ENCODE measurements around the gene DGCR2. TPM values are rescaled to one million over a fixed set of nuclear protein-coding genes. Genes with fewer than 3 reads are reported as not detected.

Gene DGCR2
- polyA plus RNA-seq, 1 donor from 2014 or later: 67.1 TPM

DNA sequence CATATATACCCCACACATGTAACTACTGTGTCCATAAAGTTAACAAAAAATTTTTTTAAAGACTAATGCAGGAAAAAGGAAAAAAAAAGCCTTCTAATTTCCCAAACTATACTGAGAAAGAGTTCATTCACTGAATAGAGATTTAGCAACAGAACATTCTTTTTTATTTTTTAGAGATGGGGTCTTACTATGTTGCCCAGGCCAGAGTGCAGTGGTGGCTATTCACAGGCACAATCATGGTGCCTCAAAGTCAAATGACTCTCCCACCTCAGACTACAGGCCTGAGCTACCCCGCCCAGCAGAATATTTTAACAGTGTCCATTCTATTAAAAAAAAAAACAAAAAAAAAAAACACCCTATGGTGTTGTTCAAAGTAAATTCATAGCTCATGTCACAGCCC, 25.7 kb downstream of the DGCR2 start:
- TF ChIP-seq RAD21 (conservative IDR thresholded peaks at IDR 0.05) (no peak), SMC3 (conservative IDR thresholded peaks at IDR 0.05; ENCODE audit: poor library complexity) (no peak), EZH2 (IDR thresholded peaks at IDR 0.05; ENCODE audit: borderline replicate concordance, insufficient read depth, low read length, poor library complexity, severe bottlenecking) (no peak), POLR2AphosphoS5 (IDR thresholded peaks at IDR 0.05) (no peak), MXI1 (conservative IDR thresholded peaks at IDR 0.05; ENCODE audit: poor library complexity, severe bottlenecking) (no peak), EP300 (conservative IDR thresholded peaks at IDR 0.05; ENCODE audit: poor library complexity, severe bottlenecking) (no peak), TAF1 (IDR thresholded peaks at IDR 0.05; ENCODE audit: low read depth) (no peak)
- TF ChIP-seq, protein P1, sequence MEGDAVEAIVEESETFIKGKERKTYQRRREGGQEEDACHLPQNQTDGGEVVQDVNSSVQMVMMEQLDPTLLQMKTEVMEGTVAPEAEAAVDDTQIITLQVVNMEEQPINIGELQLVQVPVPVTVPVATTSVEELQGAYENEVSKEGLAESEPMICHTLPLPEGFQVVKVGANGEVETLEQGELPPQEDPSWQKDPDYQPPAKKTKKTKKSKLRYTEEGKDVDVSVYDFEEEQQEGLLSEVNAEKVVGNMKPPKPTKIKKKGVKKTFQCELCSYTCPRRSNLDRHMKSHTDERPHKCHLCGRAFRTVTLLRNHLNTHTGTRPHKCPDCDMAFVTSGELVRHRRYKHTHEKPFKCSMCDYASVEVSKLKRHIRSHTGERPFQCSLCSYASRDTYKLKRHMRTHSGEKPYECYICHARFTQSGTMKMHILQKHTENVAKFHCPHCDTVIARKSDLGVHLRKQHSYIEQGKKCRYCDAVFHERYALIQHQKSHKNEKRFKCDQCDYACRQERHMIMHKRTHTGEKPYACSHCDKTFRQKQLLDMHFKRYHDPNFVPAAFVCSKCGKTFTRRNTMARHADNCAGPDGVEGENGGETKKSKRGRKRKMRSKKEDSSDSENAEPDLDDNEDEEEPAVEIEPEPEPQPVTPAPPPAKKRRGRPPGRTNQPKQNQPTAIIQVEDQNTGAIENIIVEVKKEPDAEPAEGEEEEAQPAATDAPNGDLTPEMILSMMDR (IDR thresholded peaks at IDR 0.05; ENCODE audit: poor library complexity, severe bottlenecking): no peak
- TF ChIP-seq, protein P2, sequence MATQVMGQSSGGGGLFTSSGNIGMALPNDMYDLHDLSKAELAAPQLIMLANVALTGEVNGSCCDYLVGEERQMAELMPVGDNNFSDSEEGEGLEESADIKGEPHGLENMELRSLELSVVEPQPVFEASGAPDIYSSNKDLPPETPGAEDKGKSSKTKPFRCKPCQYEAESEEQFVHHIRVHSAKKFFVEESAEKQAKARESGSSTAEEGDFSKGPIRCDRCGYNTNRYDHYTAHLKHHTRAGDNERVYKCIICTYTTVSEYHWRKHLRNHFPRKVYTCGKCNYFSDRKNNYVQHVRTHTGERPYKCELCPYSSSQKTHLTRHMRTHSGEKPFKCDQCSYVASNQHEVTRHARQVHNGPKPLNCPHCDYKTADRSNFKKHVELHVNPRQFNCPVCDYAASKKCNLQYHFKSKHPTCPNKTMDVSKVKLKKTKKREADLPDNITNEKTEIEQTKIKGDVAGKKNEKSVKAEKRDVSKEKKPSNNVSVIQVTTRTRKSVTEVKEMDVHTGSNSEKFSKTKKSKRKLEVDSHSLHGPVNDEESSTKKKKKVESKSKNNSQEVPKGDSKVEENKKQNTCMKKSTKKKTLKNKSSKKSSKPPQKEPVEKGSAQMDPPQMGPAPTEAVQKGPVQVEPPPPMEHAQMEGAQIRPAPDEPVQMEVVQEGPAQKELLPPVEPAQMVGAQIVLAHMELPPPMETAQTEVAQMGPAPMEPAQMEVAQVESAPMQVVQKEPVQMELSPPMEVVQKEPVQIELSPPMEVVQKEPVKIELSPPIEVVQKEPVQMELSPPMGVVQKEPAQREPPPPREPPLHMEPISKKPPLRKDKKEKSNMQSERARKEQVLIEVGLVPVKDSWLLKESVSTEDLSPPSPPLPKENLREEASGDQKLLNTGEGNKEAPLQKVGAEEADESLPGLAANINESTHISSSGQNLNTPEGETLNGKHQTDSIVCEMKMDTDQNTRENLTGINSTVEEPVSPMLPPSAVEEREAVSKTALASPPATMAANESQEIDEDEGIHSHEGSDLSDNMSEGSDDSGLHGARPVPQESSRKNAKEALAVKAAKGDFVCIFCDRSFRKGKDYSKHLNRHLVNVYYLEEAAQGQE (IDR thresholded peaks at IDR 0.05; ENCODE audit: borderline replicate concordance): no peak

DNA sequence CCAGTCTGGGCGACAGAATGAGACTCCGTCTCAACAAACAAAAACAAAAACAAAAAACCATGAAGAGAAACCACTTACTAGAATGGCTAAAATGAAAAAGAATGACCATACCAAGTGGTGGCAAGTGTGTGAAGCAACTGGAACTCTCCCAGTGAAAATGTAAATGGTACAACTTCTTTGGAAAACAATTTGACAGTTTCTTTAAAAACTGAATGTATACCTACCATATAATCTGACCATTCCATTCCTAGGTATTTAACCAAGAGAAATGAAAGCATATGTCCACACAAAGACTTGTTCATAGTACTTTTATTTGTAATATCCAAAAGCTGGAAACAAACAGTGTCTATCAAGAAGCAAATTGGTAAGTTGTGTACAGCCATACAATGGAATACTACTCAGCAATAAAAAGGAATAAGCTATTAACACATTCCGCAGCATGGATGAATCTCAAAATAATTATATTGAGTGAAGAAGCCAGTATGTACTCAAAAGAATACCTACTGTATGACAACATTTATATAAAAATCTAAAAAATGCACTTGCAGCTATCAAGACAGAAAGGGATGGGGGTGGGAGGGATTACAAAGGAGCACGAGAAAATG, 27.7 kb downstream of the DGCR2 start:
- Histone ChIP-seq H3K36me3 (ENCODE audit: insufficient read depth, low read length) (no peaks in the 10 kb centered on the region), H3K27me3 (ENCODE audit: insufficient read depth, low read depth, low read length) (no peaks in the 10 kb centered on the region), H4K20me1 (ENCODE audit: insufficient read depth) (no peaks in the 10 kb centered on the region), H3K9ac (ENCODE audit: low read length) (no peak overlapping the region), H3K79me2 (replicated peaks; ENCODE audit: insufficient read depth, low read length) (peaks cover 7% of the 10 kb centered on the region), H3K4me3 (ENCODE audit: low read length) (no peak overlapping the region), H3K9me3 (ENCODE audit: low read length) (peaks cover 3% of the 10 kb centered on the region), H3F3A (ENCODE audit: insufficient read depth, low read length, poor library complexity, severe bottlenecking) (no peaks in the 10 kb centered on the region), H3K4me2 (ENCODE audit: low read length) (no peak overlapping the region), H2AFZ (ENCODE audit: low read depth, low read length) (no peak overlapping the region), H3K9me2 (ENCODE audit: insufficient read depth, low read length) (no peaks in the 10 kb centered on the region), H3K27ac (ENCODE audit: low read length) (no peak overlapping the region)
- TF ChIP-seq EZH2 (IDR thresholded peaks at IDR 0.05; ENCODE audit: borderline replicate concordance, insufficient read depth, low read length, poor library complexity, severe bottlenecking): no peak
- no peak for TF ChIP-seq POLR2AphosphoS5 (IDR thresholded peaks at IDR 0.05)
- no peak for TF ChIP-seq TAF1 (IDR thresholded peaks at IDR 0.05; ENCODE audit: low read depth)
- TF ChIP-seq MXI1 (conservative IDR thresholded peaks at IDR 0.05; ENCODE audit: poor library complexity, severe bottlenecking): no peak
- TF ChIP-seq, protein P1 (IDR thresholded peaks at IDR 0.05; ENCODE audit: poor library complexity, severe bottlenecking): no peak
- no peak for TF ChIP-seq SMC3 (conservative IDR thresholded peaks at IDR 0.05; ENCODE audit: poor library complexity)
- TF ChIP-seq RAD21 (conservative IDR thresholded peaks at IDR 0.05): no peak
- TF ChIP-seq, protein P2 (IDR thresholded peaks at IDR 0.05; ENCODE audit: borderline replicate concordance): no peak
- TF ChIP-seq EP300 (conservative IDR thresholded peaks at IDR 0.05; ENCODE audit: poor library complexity, severe bottlenecking): no peak

More for the DNA sequence above, 25.7 kb downstream of the DGCR2 start:
- H3K27ac ChIP-seq (ENCODE audit: low read length): no peak overlapping the region
- H3K9ac ChIP-seq (ENCODE audit: low read length): no peak overlapping the region
- no peaks in the 10 kb centered on the region for H3K9me2 ChIP-seq (ENCODE audit: insufficient read depth, low read length)
- H3K36me3 ChIP-seq (ENCODE audit: insufficient read depth, low read length): no peaks in the 10 kb centered on the region
- peaks cover 12% of the 10 kb centered on the region for H3K79me2 ChIP-seq (replicated peaks; ENCODE audit: insufficient read depth, low read length)
- no peak overlapping the region for H3K4me3 ChIP-seq (ENCODE audit: low read length)
- peaks cover 3% of the 10 kb centered on the region for H3K9me3 ChIP-seq (ENCODE audit: low read length)
- H2AFZ ChIP-seq (ENCODE audit: low read depth, low read length): no peak overlapping the region
- no peak overlapping the region for H3K4me2 ChIP-seq (ENCODE audit: low read length)
- no peaks in the 10 kb centered on the region for H4K20me1 ChIP-seq (ENCODE audit: insufficient read depth)
- H3K27me3 ChIP-seq (ENCODE audit: insufficient read depth, low read depth, low read length): no peaks in the 10 kb centered on the region
- no peaks in the 10 kb centered on the region for H3F3A ChIP-seq (ENCODE audit: insufficient read depth, low read length, poor library complexity, severe bottlenecking)
